Fibroblast of lung (primary cell): Measurements from ENCODE around the gene LMO1. TPM values are rescaled to one million over a fixed set of nuclear protein-coding genes. Genes with fewer than 3 reads are reported as not detected.

Source experiments
- DNase-seq, 2 donors: peaks; one replicate each; pipeline versions ENCODE4 v3.0.0 to v3.0.0-alpha.2; 2010; ENCODE audit warnings: low read depth in 2 of 2
- H2AFZ ChIP-seq: 2 replicates; pipeline ENCODE4 v1.5.1; 2012; ENCODE audit warnings: low read length, control low read depth, inconsistent platforms
- H3K27ac ChIP-seq: 2 replicates; pipeline ENCODE4 v1.5.1; 2011; ENCODE audit warnings: low read length, control low read depth; ENCODE audit not compliant: insufficient read depth
- H3K27me3 ChIP-seq: 2 replicates; pipeline ENCODE4 v1.5.1; 2011; ENCODE audit warnings: mild to moderate bottlenecking, low read length; ENCODE audit not compliant: control insufficient read depth, insufficient read depth
- H3K36me3 ChIP-seq: 2 replicates; pipeline ENCODE4 v1.5.1; 2011; ENCODE audit warnings: low read length; ENCODE audit not compliant: control insufficient read depth, insufficient read depth
- H3K4me1 ChIP-seq: 2 replicates; pipeline ENCODE4 v1.5.1; 2011; ENCODE audit warnings: low read length; ENCODE audit not compliant: control insufficient read depth, insufficient read depth; ENCODE audit errors: extremely low read depth
- H3K4me2 ChIP-seq: 2 replicates; pipeline ENCODE4 v1.5.1; 2011; ENCODE audit warnings: low read length, control low read depth; ENCODE audit not compliant: insufficient read depth; ENCODE audit errors: extremely low read depth
- H3K4me3 ChIP-seq, 4 experiments: fragments of 200-600 bp in 1 of 4; sonication (generic) in 1 of 4; replicated peaks in 1 of 4; 2 replicates each; pipeline ENCODE4 v1.5.1; 2011 to 2016; ENCODE audit warnings: low read length in 4 of 4, low read depth in 3 of 4, mild to moderate bottlenecking in 3 of 4, control low read depth in 2 of 4, inconsistent platforms in 1 of 4, mixed read lengths in 1 of 4; ENCODE audit not compliant: insufficient read depth in 1 of 4; ENCODE audit errors: control extremely low read depth in 1 of 4
- H3K79me2 ChIP-seq: 2 replicates; pipeline ENCODE4 v1.5.1; 2012; ENCODE audit warnings: mild to moderate bottlenecking, low read length, inconsistent platforms; ENCODE audit not compliant: control insufficient read depth, insufficient read depth
- H3K9ac ChIP-seq: 2 replicates; pipeline ENCODE4 v1.5.1; 2011; ENCODE audit warnings: mild to moderate bottlenecking, low read length, control low read depth; ENCODE audit not compliant: insufficient read depth
- H3K9me3 ChIP-seq: 2 replicates; pipeline ENCODE4 v1.5.1; 2012; ENCODE audit warnings: low read depth, low read length; ENCODE audit not compliant: control insufficient read depth, insufficient read depth
- H4K20me1 ChIP-seq: 2 replicates; pipeline ENCODE4 v1.5.1; 2011; ENCODE audit warnings: low read length; ENCODE audit not compliant: control insufficient read depth, insufficient read depth; ENCODE audit errors: extremely low read depth
- EZH2 ChIP-seq: IDR thresholded peaks from 2 replicates; pipeline ENCODE4 v1.5.1; 2012; ENCODE audit warnings: low read length, control low read depth, mild to moderate bottlenecking; ENCODE audit errors: missing control alignments
- polyA plus RNA-seq, 2 donors: library from polyadenylated mRNA; depleted of rRNA in 1 of 2; stranded (reverse) in 1 of 2; unstranded in 1 of 2; fragments of >200 nt; gene quantifications; 2 replicates each; pipeline ENCODE4 v1.2.1, GENCODE V29; 2011 to 2012; ENCODE audit warnings: missing spikeins in 1 of 2
- total RNA-seq: library from RNA; depleted of rRNA; stranded (reverse); fragments of >200 nt; gene quantifications from 2 replicates; pipeline ENCODE4 v1.2.1, GENCODE V29; 2014
- TF ChIP-seq, protein P1 (sequence below), 2 donors: IDR thresholded peaks in 1 of 2; conservative IDR thresholded peaks in 1 of 2; 1 replicate in 1 of 2; 2 replicates in 1 of 2; pipeline ENCODE4 v1.5.1; 2011 to 2012; ENCODE audit warnings: low read length in 2 of 2, control low read depth in 1 of 2, inconsistent platforms in 1 of 2, low read depth in 1 of 2, mild to moderate bottlenecking in 1 of 2

The LMO1 gene
- total and polyA plus RNA-seq, 2 donors (not counting 1 experiment from before 2014, with no cell fraction given): not detected

DNA sequence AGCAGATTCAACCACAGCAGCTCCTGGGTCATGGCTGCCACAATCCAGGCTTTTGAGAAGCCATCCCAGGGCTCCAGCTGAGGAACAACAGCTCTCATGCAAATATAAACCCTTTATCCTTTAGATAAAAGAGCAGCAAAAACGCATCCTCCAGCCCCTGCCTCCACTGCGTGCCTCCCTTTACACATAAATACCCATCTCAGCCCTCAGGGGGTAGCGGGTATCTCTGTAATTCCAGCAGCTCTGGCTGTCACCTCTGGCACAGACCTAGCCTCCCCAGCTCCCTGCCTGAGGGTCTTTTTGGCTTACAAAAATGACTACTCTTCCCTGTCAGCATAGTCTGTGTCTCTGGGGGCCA lies 21.6 kb downstream of the LMO1 start:
- H3K27ac ChIP-seq: no peak overlapping the region
- no peak overlapping the region for H3K4me3 ChIP-seq
- no peaks in the 10 kb centered on the region for H3K9me3 ChIP-seq
- no peaks in the 10 kb centered on the region for H3K36me3 ChIP-seq
- no peak overlapping the region for H3K9ac ChIP-seq
- TF ChIP-seq, protein P1, sequence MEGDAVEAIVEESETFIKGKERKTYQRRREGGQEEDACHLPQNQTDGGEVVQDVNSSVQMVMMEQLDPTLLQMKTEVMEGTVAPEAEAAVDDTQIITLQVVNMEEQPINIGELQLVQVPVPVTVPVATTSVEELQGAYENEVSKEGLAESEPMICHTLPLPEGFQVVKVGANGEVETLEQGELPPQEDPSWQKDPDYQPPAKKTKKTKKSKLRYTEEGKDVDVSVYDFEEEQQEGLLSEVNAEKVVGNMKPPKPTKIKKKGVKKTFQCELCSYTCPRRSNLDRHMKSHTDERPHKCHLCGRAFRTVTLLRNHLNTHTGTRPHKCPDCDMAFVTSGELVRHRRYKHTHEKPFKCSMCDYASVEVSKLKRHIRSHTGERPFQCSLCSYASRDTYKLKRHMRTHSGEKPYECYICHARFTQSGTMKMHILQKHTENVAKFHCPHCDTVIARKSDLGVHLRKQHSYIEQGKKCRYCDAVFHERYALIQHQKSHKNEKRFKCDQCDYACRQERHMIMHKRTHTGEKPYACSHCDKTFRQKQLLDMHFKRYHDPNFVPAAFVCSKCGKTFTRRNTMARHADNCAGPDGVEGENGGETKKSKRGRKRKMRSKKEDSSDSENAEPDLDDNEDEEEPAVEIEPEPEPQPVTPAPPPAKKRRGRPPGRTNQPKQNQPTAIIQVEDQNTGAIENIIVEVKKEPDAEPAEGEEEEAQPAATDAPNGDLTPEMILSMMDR (conservative IDR thresholded peaks at IDR 0.05 in 1 of 2, IDR thresholded peaks at IDR 0.05 in 1 of 2; ENCODE audit: low read depth in 1 of 2, low read length in 2 of 2): no peak
- TF ChIP-seq EZH2: no peak
- H2AFZ ChIP-seq: no peak overlapping the region
- no peaks in the 10 kb centered on the region for H4K20me1 ChIP-seq
- no peaks in the 10 kb centered on the region for H3K4me1 ChIP-seq
- DNase-seq: no peak
- peaks cover 5% of the 10 kb centered on the region for H3K27me3 ChIP-seq
- no peak overlapping the region for H3K4me2 ChIP-seq
- H3K79me2 ChIP-seq: no peaks in the 10 kb centered on the region

DNA sequence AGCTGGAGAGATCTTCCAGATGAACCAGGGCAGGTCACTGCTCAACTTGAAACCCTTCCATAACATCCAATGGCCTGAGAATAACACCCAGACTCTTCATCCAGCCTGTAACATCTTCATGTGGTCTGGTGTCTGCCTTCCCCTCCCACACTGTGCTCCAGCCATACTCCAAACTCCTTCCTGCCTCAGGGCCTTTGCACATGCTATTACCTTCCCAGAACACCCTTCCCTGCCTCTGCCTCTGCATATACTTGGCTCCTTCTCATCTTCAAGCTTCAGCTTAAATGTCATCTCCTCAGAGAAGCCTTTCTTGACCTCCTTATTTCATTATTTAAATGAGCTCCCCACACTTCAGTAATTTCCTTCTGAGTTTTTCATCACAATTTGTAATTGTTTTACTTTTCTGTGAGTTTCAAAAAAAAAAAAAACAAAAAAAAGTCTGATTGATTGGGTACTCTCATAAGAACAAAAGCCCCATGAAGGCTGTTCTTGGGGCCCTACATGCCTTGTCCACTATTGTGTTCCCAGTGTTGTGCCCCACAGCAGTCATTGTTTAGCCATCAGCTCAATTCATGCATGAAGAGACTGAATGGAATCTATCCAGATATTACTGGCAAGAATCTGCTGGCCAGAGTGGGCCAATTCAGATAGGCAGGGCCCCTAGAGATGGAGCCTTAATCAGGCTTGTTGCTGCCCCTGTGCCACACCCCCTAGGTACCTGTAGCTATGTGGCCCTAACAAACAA lies 22.1 kb downstream of the LMO1 start:
- Histone ChIP-seq H2AFZ (no peak overlapping the region), H3K27ac (no peak overlapping the region), H3K9ac (no peak overlapping the region), H3K36me3 (no peaks in the 10 kb centered on the region), H3K9me3 (no peaks in the 10 kb centered on the region), H3K79me2 (no peaks in the 10 kb centered on the region), H4K20me1 (no peaks in the 10 kb centered on the region), H3K4me2 (no peak overlapping the region), H3K4me3 (no peak overlapping the region), H3K27me3 (peaks cover 5% of the 10 kb centered on the region), H3K4me1 (no peaks in the 10 kb centered on the region)
- no peak for TF ChIP-seq EZH2
- TF ChIP-seq, protein P1 (conservative IDR thresholded peaks at IDR 0.05 in 1 of 2, IDR thresholded peaks at IDR 0.05 in 1 of 2; ENCODE audit: low read depth in 1 of 2, low read length in 2 of 2): no peak
- no peak for DNase-seq

DNA sequence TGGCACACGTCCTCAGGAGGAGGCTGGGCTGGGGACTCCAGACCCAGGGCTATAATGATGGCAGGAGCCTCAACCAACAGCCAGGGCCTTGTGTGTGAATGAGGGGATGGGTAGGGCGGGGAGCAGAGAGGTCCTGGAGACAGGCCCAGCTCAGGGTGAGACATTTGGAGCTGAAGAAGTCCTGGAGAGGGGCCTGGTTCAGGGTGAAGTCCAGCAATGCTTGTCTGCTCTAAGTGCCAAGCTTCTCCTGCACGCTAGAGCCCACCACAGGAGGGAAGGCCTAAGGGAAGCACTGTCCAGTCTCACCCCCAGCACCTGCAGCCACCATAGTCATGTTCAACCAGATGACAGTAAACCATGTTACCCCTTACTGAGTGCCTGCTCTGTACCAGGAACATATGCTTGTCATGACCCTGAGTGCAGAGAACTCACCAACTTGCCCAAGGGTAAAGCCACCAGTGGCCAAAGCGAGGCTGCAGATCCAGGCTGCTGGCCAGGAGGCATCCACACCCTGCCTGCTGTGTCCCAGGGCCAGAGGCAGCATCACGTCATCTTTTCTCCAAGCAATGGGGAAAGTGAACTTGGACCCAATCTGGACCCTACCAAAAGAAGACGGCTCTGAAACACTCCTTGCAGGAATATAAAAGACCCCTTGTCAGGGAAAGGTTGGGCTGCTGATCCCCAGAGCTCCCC lies 24.0 kb downstream of the LMO1 start:
- Histone ChIP-seq H3K27me3 (peaks cover 3% of the 10 kb centered on the region), H3K4me1 (no peaks in the 10 kb centered on the region)
- DNase-seq: no peak

More for the DNA sequence above, 24.0 kb downstream of the LMO1 start:
- no peak overlapping the region for H3K27ac ChIP-seq
- no peak overlapping the region for H3K4me2 ChIP-seq
- no peaks in the 10 kb centered on the region for H3K9me3 ChIP-seq
- H3K4me3 ChIP-seq: no peak overlapping the region
- H2AFZ ChIP-seq: no peak overlapping the region
- no peaks in the 10 kb centered on the region for H3K36me3 ChIP-seq
- H3K79me2 ChIP-seq: no peaks in the 10 kb centered on the region
- no peak overlapping the region for H3K9ac ChIP-seq
- TF ChIP-seq EZH2: no peak
- TF ChIP-seq, protein P1 (conservative IDR thresholded peaks at IDR 0.05 in 1 of 2, IDR thresholded peaks at IDR 0.05 in 1 of 2; ENCODE audit: low read depth in 1 of 2, low read length in 2 of 2): no peak
- no peaks in the 10 kb centered on the region for H4K20me1 ChIP-seq
